ENCODE measurements around the gene EXOC6. TPM values are rescaled to one million over a fixed set of nuclear protein-coding genes. Genes with fewer than 3 reads are reported as not detected.

Gene EXOC6
- total and polyA plus RNA-seq, 8 donors = 17.5 to 24.0 (median 19.8) TPM

DNA sequence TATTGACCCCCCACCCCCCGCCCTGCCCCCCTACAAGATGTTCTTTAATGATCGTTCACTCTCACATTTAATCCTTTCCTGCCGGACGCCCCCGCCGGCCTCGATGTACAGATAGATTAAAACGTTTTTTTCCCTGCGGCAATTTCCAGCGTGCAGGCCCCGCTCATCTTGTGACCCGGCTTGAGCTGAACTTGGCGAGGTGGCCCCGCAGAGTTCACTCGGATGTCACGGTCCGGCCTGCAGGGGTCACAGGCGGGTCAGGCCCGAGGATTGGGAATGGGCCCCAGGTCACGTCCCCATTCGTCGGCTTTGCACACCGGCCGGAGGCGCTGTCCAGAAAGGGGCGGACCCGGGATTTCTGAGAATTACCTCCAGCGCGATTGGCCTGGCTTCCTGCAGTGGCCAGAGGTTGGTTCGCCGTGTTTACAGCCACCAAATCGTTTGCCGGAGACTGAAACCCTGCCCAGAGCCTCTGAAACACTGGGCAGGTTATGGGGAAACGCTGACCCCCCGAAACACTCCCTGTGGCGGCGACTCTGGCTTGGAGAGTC, 223.4 kb downstream of the EXOC6 start:
- DNase-seq (peak in 1 of 4 donors; percentile 80), ATAC-seq (peak; percentile 80)
- Histone ChIP-seq H3K4me3 (peak overlapping the region; percentile 9 to 30), H3K9me3 (no peaks in the 10 kb centered on the region), H3K36me3 (no peaks in the 10 kb centered on the region), H3K27ac (no peak overlapping the region), H3K27me3 (peaks cover 89 to 100% of the 10 kb centered on the region in 2 donors), H3K4me1 (peaks cover 22 to 46% of the 10 kb centered on the region in 2 donors)
- intact Hi-C loops (cut with DNase I) = no loop called here
- TF ChIP-seq, protein P1, sequence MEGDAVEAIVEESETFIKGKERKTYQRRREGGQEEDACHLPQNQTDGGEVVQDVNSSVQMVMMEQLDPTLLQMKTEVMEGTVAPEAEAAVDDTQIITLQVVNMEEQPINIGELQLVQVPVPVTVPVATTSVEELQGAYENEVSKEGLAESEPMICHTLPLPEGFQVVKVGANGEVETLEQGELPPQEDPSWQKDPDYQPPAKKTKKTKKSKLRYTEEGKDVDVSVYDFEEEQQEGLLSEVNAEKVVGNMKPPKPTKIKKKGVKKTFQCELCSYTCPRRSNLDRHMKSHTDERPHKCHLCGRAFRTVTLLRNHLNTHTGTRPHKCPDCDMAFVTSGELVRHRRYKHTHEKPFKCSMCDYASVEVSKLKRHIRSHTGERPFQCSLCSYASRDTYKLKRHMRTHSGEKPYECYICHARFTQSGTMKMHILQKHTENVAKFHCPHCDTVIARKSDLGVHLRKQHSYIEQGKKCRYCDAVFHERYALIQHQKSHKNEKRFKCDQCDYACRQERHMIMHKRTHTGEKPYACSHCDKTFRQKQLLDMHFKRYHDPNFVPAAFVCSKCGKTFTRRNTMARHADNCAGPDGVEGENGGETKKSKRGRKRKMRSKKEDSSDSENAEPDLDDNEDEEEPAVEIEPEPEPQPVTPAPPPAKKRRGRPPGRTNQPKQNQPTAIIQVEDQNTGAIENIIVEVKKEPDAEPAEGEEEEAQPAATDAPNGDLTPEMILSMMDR (IDR thresholded peaks at IDR 0.05) = no peak

DNA sequence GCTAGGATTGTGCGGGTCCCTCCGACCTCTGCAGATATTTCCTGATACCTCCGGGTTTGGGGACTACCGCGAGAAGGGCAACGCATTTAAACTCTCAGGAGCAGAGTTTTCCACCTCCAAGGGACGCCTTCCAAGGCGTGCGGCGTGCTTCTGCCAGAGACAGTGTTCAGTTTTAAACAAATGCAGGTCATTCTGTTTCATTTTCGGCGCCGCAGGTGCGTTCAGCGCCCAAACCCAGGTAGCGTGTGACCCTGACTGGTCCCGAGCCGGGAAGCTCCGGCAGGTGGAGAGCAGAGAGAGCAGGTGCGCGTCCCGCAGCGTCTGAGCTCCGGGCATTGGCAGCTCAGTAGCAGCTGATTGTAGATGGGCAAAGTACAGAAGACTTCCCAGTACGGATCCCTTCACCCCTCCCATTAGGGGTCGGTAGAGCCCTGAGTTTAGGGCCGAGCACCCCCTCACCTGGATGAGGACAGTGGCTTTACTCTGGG, 223.9 kb downstream of the EXOC6 start:
- peaks cover 22 to 46% of the 10 kb centered on the region in 2 donors for H3K4me1 ChIP-seq
- intact Hi-C loops (cut with DNase I) = no loop called here
- DNase-seq (peak in 1 of 4 donors; percentile 67), ATAC-seq (peak; percentile 60)
- H3K27me3 ChIP-seq = peaks cover 84 to 100% of the 10 kb centered on the region in 2 donors
- no peaks in the 10 kb centered on the region for H3K36me3 ChIP-seq
- H3K27ac ChIP-seq = no peak overlapping the region
- no peaks in the 10 kb centered on the region for H3K9me3 ChIP-seq
- TF ChIP-seq, protein P1 (IDR thresholded peaks at IDR 0.05) = no peak
- peak overlapping the region; percentile 9 to 30 for H3K4me3 ChIP-seq

DNA sequence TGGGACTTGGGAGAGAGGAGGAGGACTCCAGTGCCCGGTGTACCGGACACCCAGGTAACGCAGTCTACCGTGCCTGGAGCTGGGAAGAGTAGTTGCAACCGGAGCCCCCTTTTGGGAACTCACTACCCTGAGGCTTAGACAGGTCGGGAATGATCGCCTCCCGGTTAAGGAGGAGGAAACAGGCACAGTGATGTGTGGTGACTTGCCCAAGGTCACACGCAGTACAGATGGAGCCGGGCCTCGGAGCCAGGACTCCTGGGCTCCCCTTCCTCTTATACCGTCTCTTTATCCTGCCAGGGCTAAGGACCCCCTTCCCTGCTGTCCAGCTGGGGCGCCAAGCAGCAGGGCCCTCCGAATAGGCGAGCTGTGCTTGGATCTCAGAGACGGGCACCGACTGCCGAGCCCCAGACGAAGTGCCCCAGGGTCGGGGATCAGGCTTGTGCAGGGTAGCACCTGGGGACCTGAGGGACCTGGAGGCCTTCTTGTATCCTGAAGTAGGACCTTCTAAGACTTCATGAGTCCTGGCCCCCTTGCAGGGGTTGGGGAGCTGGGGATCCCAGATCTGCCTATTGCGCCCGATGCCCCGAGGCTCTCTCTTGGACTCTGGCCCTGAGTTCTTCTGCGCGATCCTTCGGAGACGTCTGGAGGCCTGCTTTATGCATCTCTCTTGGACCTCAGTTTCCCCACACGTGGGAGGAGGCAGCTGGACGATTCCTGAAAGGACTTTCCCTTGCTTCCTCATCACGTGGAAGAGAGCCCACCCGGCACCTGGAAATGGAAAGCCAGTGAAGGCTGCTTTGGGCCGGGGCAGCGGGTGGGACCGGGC, 224.6 kb downstream of the EXOC6 start:
- H3K27me3 ChIP-seq = peaks cover 77 to 100% of the 10 kb centered on the region in 2 donors
- H3K9me3 ChIP-seq = no peaks in the 10 kb centered on the region
- TF ChIP-seq, protein P1 (IDR thresholded peaks at IDR 0.05) = no peak
- DNase-seq (peak in 1 of 4 donors; percentile 77), ATAC-seq (no peak)
- intact Hi-C loops (cut with DNase I) = no loop called here
- no peaks in the 10 kb centered on the region for H3K36me3 ChIP-seq
- H3K27ac ChIP-seq = no peak overlapping the region
- peak overlapping the region; percentile 2 to 23 for H3K4me3 ChIP-seq
- H3K4me1 ChIP-seq = peaks cover 22 to 46% of the 10 kb centered on the region in 2 donors

DNA sequence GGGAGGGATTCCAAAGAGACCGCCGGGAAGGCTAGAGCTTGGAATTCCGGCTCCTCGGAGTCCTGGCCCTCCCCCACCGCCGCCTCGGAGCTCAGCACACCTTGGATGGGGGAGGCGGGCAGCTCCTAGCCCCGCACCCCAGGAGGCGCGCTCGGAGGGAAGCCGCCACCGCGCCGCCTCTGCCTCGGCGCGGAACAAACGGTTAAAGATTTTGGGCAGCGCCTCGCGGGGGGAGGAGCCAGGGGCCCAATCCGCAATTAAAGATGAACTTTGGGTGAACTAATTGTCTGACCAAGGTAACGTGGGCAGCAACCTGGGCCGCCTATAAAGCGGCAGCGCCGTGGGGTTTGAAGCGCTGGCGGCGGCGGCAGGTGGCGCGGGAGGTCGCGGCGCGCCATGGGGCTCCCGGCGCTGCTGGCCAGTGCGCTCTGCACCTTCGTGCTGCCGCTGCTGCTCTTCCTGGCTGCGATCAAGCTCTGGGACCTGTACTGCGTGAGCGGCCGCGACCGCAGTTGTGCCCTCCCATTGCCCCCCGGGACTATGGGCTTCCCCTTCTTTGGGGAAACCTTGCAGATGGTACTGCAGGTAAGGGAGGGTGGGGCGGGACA, 225.3 kb downstream of the EXOC6 start, which contains the start of gene CYP26A1:
Gene CYP26A1 (plus strand): TSS at position 355 of the 608 bp plus-strand sequence. CDS start 42 bp downstream, at position 397.
- intact Hi-C loops (cut with DNase I) = no loop called here

More for the DNA sequence above, 225.3 kb downstream of the EXOC6 start, which contains the start of gene CYP26A1:
- peaks cover 22 to 41% of the 10 kb centered on the region in 2 donors for H3K4me1 ChIP-seq
- peaks cover 70 to 100% of the 10 kb centered on the region in 2 donors for H3K27me3 ChIP-seq
- H3K27ac ChIP-seq = no peak within 1 kb of the TSS
- H3K9me3 ChIP-seq = no peaks in the 10 kb centered on the region
- DNase-seq (peak in 1 of 4 donors; percentile 62), ATAC-seq (no peak)
- TF ChIP-seq, protein P1 (IDR thresholded peaks at IDR 0.05) = no peak
- peak within 1 kb of the TSS; percentile 2 to 23 for H3K4me3 ChIP-seq
- H3K36me3 ChIP-seq = no peaks in the 10 kb centered on the region

Data from left lung (tissue), 10 donors.